ENCODE data around the gene MYOD1.

GRCh38 chr11:17686231-17686980 lies 33.0 kb upstream of the MYOD1 start:
- no peak for TF ChIP-seq MAFK (IDR thresholded peaks at IDR 0.05; ENCODE audit: low read length)
- TF ChIP-seq GATA2 (CRISPR knock-in tag; IDR thresholded peaks at IDR 0.05) = no peak
- TF ChIP-seq ZMIZ1 (IDR thresholded peaks at IDR 0.05; ENCODE audit: low read depth in 2 of 2, low read length in 2 of 2) = no peak
- no peak for TF ChIP-seq ATF1 (CRISPR knock-in tag; IDR thresholded peaks at IDR 0.05)
- TF ChIP-seq ATF1 (tag; IDR thresholded peaks at IDR 0.05) = no peak
